GM18505 (cell line): ENCODE data around the gene MYO3B.
A peak's percentile ranks its signal among the peaks of the same experiment; 100 is the strongest.

Experiments used
- ATAC-seq: cut with Tn5 transposase; IDR thresholded peaks from one replicate; pipeline ENCODE4 v1.9.1; 2021; ENCODE audit not compliant: unreplicated experiment
- POLR2A ChIP-seq: IDR thresholded peaks from 4 replicates; pipeline ENCODE4 v1.6.1; 2011; ENCODE audit warnings: borderline replicate concordance; ENCODE audit not compliant: insufficient read depth, insufficient read length; ENCODE audit errors: extremely low read depth

MYO3B gene

GRCh38 chr2:170155723-170156253 is 22.2 kb upstream of the MYO3B start:
- no peak for ATAC-seq
- no peak for TF ChIP-seq POLR2A

GRCh38 chr2:170156592-170156991 is 21.4 kb upstream of the MYO3B start:
- no peak for ATAC-seq
- TF ChIP-seq POLR2A, result no peak

- no peak for TF ChIP-seq POLR2A
- ATAC-seq, result no peak
These were observed 20.8 kb upstream of the MYO3B start for GRCh38 chr2:170157025-170157684.

GRCh38 chr2:170159060-170159459 is 18.9 kb upstream of the MYO3B start:
- TF ChIP-seq POLR2A, result no peak
- no peak for ATAC-seq

GRCh38 chr2:170161516-170162270 is 16.3 kb upstream of the MYO3B start:
- TF ChIP-seq POLR2A, result no peak

GRCh38 chr2:170162271-170162632 is 15.7 kb upstream of the MYO3B start:
- ATAC-seq, result no peak
- TF ChIP-seq POLR2A, result no peak

More at GRCh38 chr2:170161516-170162270, 16.3 kb upstream of the MYO3B start:
- ATAC-seq, result no peak

GRCh38 chr2:170163411-170164065 is 14.4 kb upstream of the MYO3B start:
- no peak for ATAC-seq
- no peak for TF ChIP-seq POLR2A

GRCh38 chr2:170165129-170165528 is 12.8 kb upstream of the MYO3B start:
- no peak for TF ChIP-seq POLR2A
- no peak for ATAC-seq

GRCh38 chr2:170166735-170167134 is 11.2 kb upstream of the MYO3B start:
- no peak for ATAC-seq
- no peak for TF ChIP-seq POLR2A

GRCh38 chr2:170170281-170171040 is 7.5 kb upstream of the MYO3B start:
- ATAC-seq, result no peak
- TF ChIP-seq POLR2A, result no peak

GRCh38 chr2:170176212-170176611 is 1.7 kb upstream of the MYO3B start:
- ATAC-seq, result no peak

GRCh38 chr2:170180031-170180566 is 2.2 kb downstream of the MYO3B start:
- TF ChIP-seq POLR2A, result no peak

More at GRCh38 chr2:170176212-170176611, 1.7 kb upstream of the MYO3B start:
- TF ChIP-seq POLR2A, result no peak

GRCh38 chr2:170181602-170182001 is 3.7 kb downstream of the MYO3B start:
- TF ChIP-seq POLR2A, result no peak

More at GRCh38 chr2:170180031-170180566, 2.2 kb downstream of the MYO3B start:
- ATAC-seq, result peak; percentile 78

More at GRCh38 chr2:170181602-170182001, 3.7 kb downstream of the MYO3B start:
- ATAC-seq, result no peak
